ENCODE measurements around the gene VPS13C.

VPS13C gene

DNA sequence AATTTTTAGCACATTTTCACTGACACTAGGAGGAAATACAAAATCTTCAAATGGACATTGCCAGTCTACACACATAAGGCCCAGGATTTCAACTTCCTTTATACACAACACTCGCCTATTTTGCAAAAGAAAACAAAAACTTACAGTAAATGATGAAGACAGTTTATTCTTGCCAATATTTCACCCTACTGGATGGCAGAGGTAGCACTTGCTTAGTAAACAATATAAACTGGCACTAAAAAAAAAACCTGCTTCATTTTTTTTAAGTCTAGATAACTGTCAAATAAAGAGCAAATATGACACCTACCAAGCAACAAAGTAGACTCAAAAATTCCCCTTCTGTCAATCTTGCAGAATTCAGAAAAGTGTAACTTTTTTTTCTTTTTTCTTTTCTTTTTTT lies 204.0 kb downstream of the VPS13C start:
- DNase-seq: no peak

DNA sequence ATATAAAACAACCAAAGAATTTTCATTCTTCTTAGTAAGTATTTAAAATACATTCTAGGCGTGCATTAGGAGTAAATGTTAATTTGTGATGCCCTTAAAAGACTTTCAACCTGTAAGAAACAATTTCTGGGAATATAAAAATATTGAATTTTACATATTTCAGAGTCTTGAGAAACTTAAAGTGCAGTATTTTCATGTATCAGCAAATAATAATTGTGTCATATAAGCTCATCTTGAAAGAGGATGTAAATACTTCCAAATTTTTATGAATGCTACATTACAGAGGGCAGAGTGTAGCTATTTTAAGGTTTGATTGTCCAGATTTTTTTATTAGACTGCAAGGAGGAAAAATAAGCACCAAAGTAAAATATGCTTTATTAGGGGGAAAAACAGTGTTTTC lies 207.1 kb downstream of the VPS13C start:
- DNase-seq: no peak

DNA sequence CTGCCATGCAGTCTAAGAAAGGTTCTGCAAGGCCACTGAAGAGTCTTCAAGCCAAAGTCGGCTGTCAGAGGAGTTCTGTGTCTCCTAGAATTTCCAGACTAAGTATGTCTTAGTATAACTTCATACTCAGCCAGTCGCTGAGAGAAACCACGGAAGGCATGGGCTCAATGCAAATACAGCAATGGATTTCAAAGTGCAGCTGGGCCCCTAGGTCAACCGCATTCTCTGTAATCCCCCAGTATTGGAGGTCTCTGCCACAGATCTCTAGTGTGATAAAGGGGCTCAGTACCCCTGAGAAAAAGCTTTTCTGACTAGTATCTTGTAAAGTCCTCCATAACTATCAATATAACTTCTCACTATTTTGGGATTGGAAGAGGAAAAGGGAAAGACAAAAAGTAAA lies 208.3 kb downstream of the VPS13C start:
- DNase-seq: no peak

DNA sequence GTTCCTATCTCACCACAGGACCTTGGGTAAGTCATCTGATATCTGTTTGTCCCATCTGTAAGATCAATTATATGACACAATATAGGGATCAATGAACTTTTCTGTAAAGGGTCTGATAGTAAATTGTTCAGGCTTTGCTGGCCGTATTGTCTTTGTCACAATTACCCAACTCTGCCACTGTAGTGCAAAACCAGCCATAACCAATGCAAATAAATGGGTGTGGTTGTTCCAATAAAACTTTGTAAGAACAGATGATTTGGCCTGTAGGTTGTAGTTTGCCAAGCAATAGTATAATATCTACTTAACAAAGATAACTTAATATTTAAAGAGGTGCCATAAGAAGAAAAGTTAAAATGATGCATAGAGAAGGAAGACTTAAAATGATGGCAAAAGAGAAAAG lies 210.8 kb downstream of the VPS13C start:
- no peak for DNase-seq

DNA sequence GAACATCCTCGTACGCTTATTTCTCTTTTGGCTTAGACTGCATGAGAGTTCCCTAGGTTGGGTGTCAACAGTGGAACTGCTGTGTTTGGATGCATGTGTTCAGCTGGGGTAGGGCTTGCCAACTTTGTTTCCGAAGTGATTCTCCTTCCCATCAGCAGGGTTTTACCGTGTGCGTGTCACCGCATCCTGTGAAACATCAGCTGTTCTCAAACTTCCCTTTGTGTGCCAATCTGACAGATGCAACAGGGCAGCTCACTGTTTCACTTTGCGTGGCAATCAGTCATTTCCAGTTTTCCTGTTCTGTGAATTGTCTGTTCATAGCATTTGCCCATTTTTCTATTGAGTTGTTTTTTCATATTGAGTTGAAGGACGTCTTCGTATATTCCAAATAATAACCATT lies 218.8 kb downstream of the VPS13C start:
- no peak for DNase-seq

DNA sequence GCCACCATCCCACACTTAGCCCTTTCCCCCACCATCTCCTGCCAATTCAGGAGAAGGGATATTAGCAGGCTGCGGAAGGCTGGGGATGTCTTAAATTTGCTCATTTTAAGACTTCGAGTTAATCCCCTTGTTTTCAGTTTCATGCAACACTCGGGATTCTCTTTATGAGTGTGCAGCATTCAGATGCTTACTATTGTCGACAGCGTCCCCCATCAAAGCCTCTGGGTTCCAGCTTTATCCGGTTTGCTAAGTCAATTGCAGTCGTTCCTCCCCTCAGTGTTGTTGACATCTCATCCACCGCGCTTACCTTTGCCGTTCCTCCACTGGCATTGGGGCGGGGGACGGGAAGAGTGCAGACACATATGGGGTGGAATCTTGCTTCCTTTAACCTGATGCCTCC lies 220.2 kb downstream of the VPS13C start:
- DNase-seq: no peak

DNA sequence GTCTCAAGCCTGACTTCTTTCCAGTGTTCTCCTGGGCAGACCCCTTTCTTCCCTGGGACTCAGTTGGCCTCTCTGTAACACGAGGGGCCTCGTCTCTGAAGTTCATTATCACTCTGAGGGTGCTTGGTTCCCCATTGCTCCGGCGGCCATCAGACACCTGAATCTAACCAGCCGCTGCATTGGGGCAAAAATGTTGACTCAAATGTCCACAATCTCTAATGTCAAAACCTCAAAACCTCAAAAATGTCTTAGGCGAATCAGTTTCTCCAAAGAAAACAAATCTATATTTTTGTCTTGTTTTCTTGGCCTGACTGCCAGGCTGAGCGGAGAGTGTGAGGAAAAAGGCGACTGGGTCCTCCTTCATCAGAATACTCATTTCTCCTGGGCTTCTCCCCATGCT lies 220.7 kb downstream of the VPS13C start:
- DNase-seq: no peak

DNA sequence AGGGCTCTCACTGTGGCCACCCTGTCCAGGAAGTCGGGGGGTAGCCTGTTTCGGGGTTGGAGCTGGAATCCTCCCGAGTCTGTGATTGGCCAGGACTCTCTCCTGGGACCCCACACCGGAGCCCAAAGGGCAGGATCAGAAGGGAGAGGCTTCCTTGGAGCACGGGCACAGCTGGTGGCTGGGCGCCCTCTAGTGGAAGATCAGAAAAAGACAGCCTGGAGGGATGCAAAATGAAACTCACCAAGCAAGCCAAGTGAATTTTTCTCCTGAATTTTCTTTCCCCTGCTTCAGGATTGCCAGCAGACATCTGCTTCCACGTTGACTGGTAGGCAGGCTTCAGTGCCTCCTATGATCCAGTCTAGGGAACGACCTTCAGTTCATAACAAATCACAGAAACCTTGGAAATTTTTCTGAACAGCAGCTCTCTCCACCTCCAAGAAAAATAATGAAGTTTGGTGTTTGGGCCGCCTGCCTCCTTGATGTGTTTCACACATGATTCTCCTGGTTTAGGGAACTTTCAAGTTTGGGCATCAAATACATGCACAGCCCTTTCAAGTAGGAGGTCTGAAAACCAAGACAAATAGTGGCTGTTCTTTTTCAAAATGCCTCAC lies 224.6 kb downstream of the VPS13C start:
- DNase-seq: peak; percentile 22

DNA sequence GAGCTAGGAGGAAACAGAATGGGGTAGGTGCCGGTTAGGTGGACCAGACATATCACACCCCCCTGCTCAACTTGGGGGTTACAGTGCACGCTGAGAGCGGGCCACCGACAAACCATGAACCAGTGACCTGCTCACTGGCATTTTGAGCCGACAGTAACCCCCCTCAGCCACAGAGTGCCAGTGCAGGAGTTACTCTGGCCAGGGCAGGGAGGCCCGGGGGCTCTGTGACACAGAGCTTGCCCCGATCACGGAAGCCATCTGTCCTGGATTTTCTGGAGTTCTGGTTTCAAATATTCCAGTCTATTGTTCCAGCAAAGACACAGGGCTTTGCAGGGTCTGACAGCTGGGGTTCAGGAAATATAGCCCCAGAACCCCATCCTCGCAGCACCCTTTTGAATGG lies 225.2 kb downstream of the VPS13C start:
- DNase-seq: no peak

DNA sequence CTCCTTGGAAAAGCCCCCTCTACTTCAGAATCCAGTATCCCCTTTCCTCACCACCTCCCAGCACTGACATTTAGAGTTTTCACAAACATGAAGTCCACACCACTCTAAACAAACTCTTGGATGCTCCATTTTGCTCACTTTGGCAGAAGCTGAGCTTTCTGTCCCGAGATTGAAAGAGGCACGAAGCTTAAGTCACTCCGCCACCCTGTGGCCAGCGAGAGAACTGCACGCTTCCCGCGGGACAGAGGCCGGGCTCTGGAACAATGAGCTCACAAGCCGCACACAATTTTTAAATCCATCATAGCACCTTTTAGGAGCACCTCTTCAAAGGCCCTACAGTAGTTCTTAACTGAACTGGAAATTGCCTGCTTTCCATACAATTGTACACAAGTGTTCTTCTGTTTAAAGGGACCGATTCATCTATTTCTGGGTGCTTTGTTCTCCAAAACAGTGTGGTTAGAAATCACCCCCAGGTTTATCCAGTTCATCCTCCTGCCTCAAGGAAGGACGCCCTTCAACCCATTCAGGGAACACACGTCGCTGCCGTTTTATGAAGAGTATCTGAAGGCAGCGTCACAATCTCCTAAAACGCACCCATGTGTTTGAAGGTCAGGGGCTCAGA lies 226.1 kb downstream of the VPS13C start:
- peak; percentile 46 for DNase-seq

DNA sequence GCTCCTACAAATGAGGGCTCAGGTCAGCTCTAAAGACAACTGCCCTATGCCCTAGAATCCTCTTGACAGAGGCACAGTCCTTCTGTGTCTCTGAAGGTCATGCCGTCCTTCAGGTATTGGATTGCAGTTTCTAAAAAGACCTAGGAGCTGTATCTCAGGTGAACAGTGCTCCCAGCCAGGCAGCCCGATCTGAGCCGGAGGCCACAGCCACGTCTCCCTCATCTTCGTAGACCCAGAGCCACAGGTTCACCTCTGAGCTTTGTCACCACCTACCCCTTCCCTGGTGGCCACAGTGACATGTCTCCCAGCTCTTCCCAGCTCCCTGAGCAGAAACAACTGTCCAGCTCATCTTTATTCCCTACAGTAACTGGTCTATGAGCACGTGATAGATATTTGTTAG lies 228.0 kb downstream of the VPS13C start:
- no peak for DNase-seq

DNA sequence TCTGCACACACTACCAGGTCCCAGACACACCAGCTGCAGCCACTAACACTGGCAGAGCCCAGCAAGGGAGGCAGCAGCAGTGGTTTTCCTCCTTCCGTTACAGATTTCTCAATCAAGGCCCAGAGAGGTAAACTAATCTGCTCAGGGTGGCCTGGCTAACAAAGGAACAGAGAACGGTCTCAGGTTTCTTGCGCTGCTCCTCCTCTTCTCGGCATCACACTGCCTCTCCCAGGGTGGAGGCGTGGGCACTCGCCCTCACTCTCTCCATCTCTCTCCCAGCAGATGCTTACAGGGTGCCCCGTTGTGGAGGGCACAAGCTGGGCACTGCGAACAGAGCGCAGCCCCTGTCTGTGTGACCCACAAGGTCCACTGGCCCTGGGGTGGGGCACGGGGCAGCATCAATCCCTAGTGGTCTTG lies 228.7 kb downstream of the VPS13C start:
- DNase-seq: no peak

DNA sequence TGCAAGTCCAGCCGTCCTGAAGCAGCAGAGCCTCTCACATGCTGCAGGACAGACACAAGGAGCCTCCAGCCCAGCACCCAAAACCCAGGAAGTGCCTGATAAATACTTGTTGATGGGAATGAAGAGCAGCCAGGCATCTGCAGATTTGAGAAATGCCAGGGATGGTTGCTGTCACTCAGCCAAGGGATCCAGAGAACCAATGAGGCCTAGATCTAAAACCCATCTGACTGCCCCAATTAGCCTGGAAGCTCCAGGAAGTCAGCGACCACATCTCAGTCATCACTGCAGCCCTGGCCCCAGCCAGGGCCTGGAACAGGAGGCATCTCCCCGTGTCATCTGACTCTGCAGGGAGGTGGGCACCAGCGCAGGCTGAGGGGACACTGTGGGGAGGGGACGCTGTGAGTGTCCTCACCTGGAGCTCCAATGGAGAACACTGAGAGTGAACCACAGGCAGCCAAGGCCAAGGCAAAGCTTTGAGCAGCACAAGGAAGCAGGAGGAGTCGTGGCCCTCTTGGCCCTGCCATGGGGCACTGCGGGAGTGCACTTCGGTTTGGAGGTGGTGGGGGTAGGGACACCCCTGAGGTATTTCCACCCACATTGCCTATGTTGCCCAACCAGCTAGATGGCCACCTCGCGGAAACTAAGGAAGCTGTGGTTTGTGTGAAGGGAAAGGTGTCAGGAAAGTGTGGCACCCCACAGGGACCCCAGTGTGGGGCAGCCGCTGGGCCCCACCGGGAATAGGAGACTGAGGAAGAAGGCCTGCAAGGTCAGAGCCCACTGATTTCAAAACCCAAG lies 229.5 kb downstream of the VPS13C start:
- no peak for DNase-seq

DNA sequence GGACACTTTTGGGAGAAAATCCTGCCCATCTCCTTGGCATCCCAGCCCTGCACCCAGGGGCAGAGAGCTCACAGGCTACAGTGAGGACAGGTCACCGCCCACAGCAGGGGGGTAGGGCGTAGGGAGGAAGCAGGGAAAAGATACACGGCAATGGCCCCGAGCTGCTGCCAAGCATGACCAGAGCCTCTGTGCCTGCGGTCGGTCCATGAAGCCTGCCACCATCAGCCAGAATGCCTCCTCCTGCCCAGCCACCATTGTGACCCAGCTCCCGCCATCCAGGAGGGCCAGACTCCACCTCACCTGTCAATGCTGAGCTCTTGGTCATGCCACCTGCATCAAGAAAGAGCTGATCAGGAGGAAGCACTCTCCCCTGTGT lies 230.7 kb downstream of the VPS13C start:
- DNase-seq: no peak

DNA sequence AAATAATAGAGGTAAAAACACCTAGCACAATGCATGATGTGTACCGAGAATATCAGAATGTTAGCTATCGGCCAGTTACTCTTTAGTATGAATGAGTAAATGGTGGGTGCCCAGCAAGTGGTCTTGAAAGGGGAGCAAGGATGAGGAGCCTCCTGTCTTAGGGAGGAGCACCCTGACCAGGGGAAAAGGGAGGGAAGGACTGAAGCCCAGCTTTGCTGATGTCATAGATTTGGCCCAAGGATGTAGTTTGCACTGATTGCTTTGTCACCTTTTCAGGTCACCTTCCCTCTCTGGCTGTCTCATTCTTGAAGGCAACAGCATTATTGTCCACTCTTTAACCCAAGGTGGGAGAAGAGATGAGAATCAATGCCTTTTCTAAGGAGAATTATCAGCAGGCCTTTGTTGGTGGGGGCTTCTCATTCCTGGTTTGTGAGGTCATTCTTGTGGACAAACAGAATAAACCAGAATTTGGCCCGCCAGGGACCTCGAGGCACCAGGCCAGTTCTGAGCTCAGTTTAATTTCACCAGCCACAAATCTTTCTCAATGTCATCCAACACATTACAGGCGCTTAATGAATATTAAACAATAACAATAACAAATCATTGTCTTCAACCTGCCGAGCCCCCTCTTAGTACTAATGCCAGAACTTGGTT lies 231.3 kb downstream of the VPS13C start:
- no peak for DNase-seq

DNA sequence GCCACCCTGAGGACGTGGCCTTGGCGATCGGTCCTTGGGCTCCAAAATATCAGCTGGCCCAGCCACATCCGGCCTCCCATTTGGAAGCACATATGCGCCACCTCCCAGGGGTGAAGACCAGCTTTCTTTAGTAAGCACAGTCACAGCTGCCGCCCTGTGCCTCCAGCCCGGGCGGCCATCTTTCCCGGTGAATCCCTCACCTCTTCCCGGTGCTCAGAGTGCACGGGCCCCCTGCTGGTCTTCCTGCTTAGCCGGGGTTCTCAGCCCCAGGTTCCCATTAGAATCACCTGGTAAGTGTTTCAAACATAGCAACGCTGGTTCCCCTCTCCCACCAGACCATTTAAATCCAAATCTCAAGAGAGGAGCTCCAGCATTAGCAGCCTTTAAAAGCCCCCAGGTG lies 232.2 kb downstream of the VPS13C start:
- DNase-seq: no peak

DNA sequence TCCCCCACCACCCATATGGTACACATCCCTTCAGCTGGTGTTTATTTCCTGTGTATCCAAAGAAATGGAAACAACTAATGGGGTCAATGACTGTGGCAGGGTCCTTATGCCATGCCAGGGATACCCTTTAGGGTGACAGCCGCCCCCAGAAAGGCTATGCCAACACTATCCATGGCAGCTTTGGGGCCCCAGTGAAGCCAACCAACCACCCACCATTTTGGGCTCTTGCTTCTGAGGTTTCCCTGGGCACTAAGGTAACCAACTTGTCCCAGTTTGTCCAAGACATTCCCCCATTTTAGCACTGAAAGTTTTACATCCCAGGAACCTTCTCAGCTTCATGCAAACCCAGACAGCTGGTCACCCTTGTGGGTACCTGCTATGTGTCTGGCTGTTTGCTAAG lies 233.1 kb downstream of the VPS13C start:
- no peak for DNase-seq

DNA sequence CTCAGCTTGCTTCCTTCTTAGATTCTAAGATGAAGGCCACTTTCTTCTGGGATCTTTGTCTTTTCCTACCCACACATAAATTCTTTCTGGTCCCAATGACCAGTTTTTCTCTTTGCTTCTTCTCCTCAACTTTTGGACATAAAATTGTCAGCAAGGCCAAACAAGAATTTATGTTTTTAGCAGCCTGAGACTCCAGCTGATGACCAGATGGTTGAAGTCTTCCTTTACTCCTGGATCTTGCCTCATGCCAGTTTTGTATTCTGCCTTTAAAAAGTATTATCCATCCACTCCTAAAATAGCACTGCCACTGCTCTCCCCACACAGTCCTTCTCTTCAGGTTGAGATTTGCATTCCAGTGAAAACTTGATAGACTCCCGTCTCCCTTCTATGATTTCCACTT lies 236.0 kb downstream of the VPS13C start:
- no peak for DNase-seq

DNA sequence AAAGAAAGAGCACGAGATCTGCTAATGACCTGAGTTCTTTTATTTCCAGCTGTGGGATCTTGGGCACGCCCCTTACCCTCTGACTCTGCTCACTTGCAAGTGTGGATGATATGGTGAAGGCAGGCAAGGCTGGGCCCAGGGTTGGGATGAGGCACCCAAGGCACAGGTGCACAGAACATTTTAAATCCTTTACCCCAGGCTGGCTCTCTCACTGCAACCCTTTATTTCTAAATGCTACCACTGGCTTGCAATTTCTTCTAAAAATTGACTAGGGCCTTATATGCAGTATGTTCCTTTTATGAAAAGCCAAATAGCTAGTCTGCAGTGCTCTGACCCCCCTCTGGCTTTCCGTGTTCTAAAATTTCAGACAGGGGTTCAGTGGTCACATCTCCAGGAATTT lies 237.7 kb downstream of the VPS13C start:
- no peak for DNase-seq

DNA sequence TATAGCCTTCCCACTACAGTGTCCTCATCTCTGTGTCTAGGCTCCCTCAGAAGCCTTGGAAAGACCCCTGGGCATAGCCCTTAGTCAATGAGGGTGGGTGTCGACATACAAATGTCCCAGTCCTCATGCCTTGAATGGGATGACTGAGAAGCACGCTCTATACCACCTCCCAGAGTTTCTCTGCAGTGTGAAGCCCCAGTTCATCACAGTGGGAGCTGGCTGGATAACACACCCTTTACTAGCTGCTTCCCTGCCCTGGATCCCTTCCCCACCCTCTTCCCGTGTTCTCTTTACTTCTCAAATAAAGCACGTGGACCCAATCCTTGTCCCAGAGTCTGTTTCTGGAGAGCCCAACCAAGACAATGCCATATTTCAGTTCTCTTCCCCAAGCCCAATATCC lies 239.3 kb downstream of the VPS13C start:
- DNase-seq: no peak

DNA sequence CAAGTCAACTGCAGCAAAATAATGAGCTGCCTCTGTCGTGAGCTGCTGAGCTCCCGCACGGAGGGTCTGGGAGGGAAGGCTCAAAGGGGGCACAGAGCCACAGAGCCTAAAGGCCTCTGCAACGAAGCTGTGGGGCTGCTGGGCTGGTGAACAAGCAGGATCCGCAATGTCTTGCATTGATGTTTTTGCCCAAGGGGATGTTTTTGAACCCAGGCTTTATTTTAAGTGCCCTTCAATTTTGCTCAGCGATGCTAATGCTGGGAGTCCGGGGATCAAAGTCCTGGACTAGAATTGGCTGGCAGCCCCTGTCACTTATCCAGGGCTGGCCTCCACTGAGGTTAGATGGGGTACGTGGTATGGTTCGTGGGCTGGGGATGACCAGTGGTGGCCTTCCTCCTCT lies 240.0 kb downstream of the VPS13C start:
- DNase-seq: no peak

DNA sequence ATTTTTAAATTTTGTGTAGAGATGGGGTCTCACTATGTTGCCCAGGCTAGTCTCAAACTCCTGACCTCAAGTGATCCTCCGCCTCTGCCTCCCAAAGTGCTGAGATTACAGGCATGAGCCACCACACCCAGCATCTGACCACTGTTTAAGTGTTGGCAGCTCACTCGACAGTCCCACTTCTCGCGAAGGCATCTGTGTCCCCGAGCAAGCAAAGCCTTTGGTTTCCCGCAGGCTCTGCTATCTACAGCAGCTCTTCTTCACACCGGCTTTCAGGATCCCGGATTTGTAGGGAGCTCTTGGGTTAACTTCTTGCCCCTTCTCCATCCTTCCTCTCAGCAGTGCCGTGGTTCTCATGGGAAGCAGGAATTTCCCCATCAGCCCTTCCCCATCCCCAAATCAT lies 240.9 kb downstream of the VPS13C start:
- no peak for DNase-seq

DNA sequence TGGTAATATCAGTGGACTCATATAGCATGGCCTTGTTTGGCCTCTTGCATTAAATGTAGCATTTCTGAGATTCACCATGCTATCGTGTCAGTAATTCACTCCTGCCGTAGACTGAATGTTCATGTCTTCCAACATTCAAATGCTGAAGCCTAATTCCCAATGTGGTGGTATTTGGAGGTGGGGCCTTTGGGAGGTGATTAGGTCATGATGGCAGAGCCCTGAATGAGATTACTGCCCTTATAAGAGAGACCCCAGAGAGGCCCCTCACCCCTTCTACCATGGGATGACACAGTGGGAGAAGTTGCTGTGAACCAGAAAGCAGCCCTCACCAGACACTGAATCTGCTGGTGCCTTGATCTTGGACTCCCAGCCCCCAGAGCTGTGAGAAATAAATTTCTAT lies 241.4 kb downstream of the VPS13C start:
- DNase-seq: no peak

DNA sequence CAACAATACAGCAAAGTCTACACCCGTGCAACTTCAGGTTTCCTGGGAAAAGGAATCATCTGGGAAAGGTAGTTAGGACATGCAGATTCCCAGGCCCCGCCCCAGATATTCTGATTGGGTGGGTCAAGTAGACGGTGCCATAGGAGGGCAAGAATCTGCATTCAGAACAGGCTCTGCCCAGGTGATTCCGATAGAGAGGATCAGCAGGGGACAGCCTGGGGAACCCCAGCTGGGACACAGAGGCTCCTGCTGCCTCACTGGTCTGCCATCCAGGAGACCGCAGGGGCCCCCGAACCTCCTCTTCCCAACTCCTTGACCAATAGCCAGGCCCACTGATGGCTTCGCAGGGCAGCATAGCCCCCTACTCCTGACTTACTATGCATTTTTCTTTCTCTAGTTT lies 243.4 kb downstream of the VPS13C start:
- DNase-seq: no peak
